SK-N-SH (cell line): Measurements from ENCODE around the gene MRPL32. TPM values are rescaled to one million over a fixed set of nuclear protein-coding genes. Genes with fewer than 3 reads are reported as not detected.

Experiments used
- CTCF ChIA-PET: fragments of 300-600, 350-600 bp; formaldehyde crosslinking; extraction: SDS; loops from one replicate; lab custom pipeline; 2021; lab: Yijun Ruan, JAX
- POLR2A ChIA-PET: fragments of 350-600 bp; sonication (Branson Sonifier 250); formaldehyde crosslinking; extraction: SDS; loops from one replicate; lab custom pipeline; 2020; ENCODE audit warnings: antibody characterized with exemption, inconsistent platforms; lab: Yijun Ruan, JAX
- DNase-seq: peaks from one replicate; pipeline ENCODE4 v3.0.0; 2012
- H2AFZ ChIP-seq: fragments of 200-600 bp; sonication (generic); 2 replicates; pipeline ENCODE4 v1.8.1; 2016; ENCODE audit warnings: antibody characterized with exemption, mild to moderate bottlenecking, low read depth
- H3F3A ChIP-seq: fragments of 200-600 bp; sonication (generic); replicated peaks from 2 replicates; pipeline ENCODE3; 2016; ENCODE audit warnings: antibody characterized with exemption, mild to moderate bottlenecking; ENCODE audit not compliant: insufficient read depth
- H3K27ac ChIP-seq, 2 experiments: fragments of 200-500 bp in 1 of 2; fragments of 200-600 bp in 1 of 2; sonication (Bioruptor generic) in 1 of 2; sonication (generic), shearing (Covaris generic) in 1 of 2; 2 replicates each; pipeline versions ENCODE4 v1.5.1 to v1.6.1; 2014 to 2016; ENCODE audit warnings: low read depth in 2 of 2, inconsistent platforms in 1 of 2, low read length in 1 of 2, mild to moderate bottlenecking in 1 of 2, mixed read lengths in 1 of 2
- H3K27me3 ChIP-seq: fragments of 200-600 bp; sonication (generic), shearing (Covaris generic); 2 replicates; pipeline ENCODE4 v1.6.1; 2016; ENCODE audit warnings: mixed run types; ENCODE audit not compliant: insufficient read depth
- H3K36me3 ChIP-seq, 2 experiments: fragments of 200-500 bp in 1 of 2; fragments of 200-600 bp in 1 of 2; sonication (Bioruptor generic) in 1 of 2; sonication (generic) in 1 of 2; replicated peaks in 1 of 2; 2 replicates each; pipeline versions ENCODE3 to v1.5.1; 2014 to 2016; ENCODE audit warnings: low read length in 1 of 2, mild to moderate bottlenecking in 1 of 2; ENCODE audit not compliant: insufficient read depth in 2 of 2, control insufficient read depth in 1 of 2
- H3K4me1 ChIP-seq, 2 experiments: fragments of 200-500 bp in 1 of 2; fragments of 200-600 bp in 1 of 2; sonication (Bioruptor generic) in 1 of 2; sonication (generic), shearing (Covaris generic) in 1 of 2; 2 replicates each; pipeline versions ENCODE4 v1.5.1 to v1.6.1; 2014 to 2016; ENCODE audit warnings: low read depth in 1 of 2, low read length in 1 of 2, mixed run types in 1 of 2; ENCODE audit not compliant: insufficient read depth in 2 of 2, control insufficient read depth in 1 of 2
- H3K4me2 ChIP-seq: fragments of 200-600 bp; sonication (generic), shearing (Covaris generic); 2 replicates; pipeline ENCODE4 v1.6.1; 2017; ENCODE audit warnings: mixed run types
- H3K4me3 ChIP-seq, 2 experiments: fragments of 200-500 bp in 1 of 2; fragments of 200-600 bp in 1 of 2; sonication (Bioruptor generic) in 1 of 2; sonication (generic), shearing (Covaris generic) in 1 of 2; 2 replicates each; pipeline versions ENCODE4 v1.5.1 to v1.8.1; 2014 to 2016; ENCODE audit warnings: low read depth in 2 of 2, inconsistent platforms in 1 of 2, low read length in 1 of 2, mild to moderate bottlenecking in 1 of 2, mixed read lengths in 1 of 2, moderate library complexity in 1 of 2
- H3K79me2 ChIP-seq: fragments of 200-600 bp; sonication (generic); 2 replicates; pipeline ENCODE4 v1.8.1; 2017; ENCODE audit warnings: mild to moderate bottlenecking; ENCODE audit not compliant: insufficient read depth
- H3K9ac ChIP-seq: fragments of 200-600 bp; sonication (generic); 2 replicates; pipeline ENCODE4 v1.6.1; 2017; ENCODE audit warnings: mixed run types
- H3K9me2 ChIP-seq: fragments of 200-600 bp; sonication (generic); 2 replicates; pipeline ENCODE4 v1.6.1; 2017; ENCODE audit warnings: mixed run types
- H3K9me3 ChIP-seq: fragments of 200-600 bp; sonication (generic); 2 replicates; pipeline ENCODE4 v1.6.1; 2017; ENCODE audit warnings: mixed run types, mild to moderate bottlenecking, moderate library complexity
- H4K20me1 ChIP-seq: fragments of 200-600 bp; sonication (generic); 2 replicates; pipeline ENCODE4 v1.6.1; 2017; ENCODE audit warnings: mild to moderate bottlenecking, mixed run types; ENCODE audit not compliant: insufficient read depth
- ELF1 ChIP-seq: IDR thresholded peaks from 2 replicates; pipeline ENCODE4 v1.4.0; 2012
- EP300 ChIP-seq, 2 experiments: IDR thresholded peaks; 2 replicates each; pipeline versions ENCODE4 v1.4.0 to v1.6.1; 2012; ENCODE audit warnings: borderline replicate concordance in 1 of 2, low read depth in 1 of 2, low read length in 1 of 2
- FOXM1 ChIP-seq: IDR thresholded peaks from 2 replicates; pipeline ENCODE4 v1.4.0; 2012; ENCODE audit warnings: low read depth, mild to moderate bottlenecking
- GABPA ChIP-seq: IDR thresholded peaks from 2 replicates; pipeline ENCODE4 v1.4.0; 2012; ENCODE audit warnings: low read depth, mild to moderate bottlenecking
- JUND ChIP-seq: IDR thresholded peaks from 2 replicates; pipeline ENCODE4 v1.4.0; 2012
- MEF2A ChIP-seq: IDR thresholded peaks from 2 replicates; pipeline ENCODE4 v1.4.0; 2012; ENCODE audit warnings: low read depth, borderline replicate concordance
- NFIC ChIP-seq: IDR thresholded peaks from 2 replicates; pipeline ENCODE4 v1.4.0; 2012; ENCODE audit warnings: borderline replicate concordance
- POLR2AphosphoS5 ChIP-seq: IDR thresholded peaks from 2 replicates; pipeline ENCODE4 v1.6.1; 2012; ENCODE audit warnings: low read depth, low read length
- RCOR1 ChIP-seq: fragments of 150-350 bp; IDR thresholded peaks from 2 replicates; pipeline ENCODE4 v1.6.1; 2017; ENCODE audit warnings: antibody characterized with exemption, low read length
- RFX5 ChIP-seq: IDR thresholded peaks from 2 replicates; pipeline ENCODE4 v1.6.1; 2012; ENCODE audit warnings: mild to moderate bottlenecking, improper control_type of control experiment, low read length
- RXRA ChIP-seq: IDR thresholded peaks from 2 replicates; pipeline ENCODE4 v1.4.0; 2012; ENCODE audit warnings: low read depth, mild to moderate bottlenecking, borderline replicate concordance
- SIN3A ChIP-seq: IDR thresholded peaks from 2 replicates; pipeline ENCODE4 v1.6.1; 2012; ENCODE audit warnings: low read depth, mild to moderate bottlenecking, low read length, moderate library complexity, borderline replicate concordance
- SMC3 ChIP-seq: IDR thresholded peaks from 2 replicates; pipeline ENCODE4 v1.6.1; 2012; ENCODE audit warnings: low read depth, low read length, improper control_type of control experiment
- YY1 ChIP-seq: IDR thresholded peaks from 2 replicates; pipeline ENCODE4 v1.4.0; 2012; ENCODE audit warnings: low read depth, mild to moderate bottlenecking
- WGBS: methylation state at CpG from one replicate; pipeline ENCODE4 v1.1.6; 2017; ENCODE audit warnings: low lambda C conversion rate; 5-methylcytosine and 5-hydroxymethylcytosine counted together
- polyA plus RNA-seq, 3 experiments: library from polyadenylated mRNA; depleted of rRNA; stranded (reverse); fragments of >200 nt; gene quantifications; 2 replicates each; pipeline ENCODE4 v1.2.3, GENCODE V29; 2012
- TF ChIP-seq, protein P1 (sequence below): IDR thresholded peaks from 2 replicates; pipeline ENCODE4; 2012
- TF ChIP-seq, protein P2 (sequence below): fragments of 150-350 bp; IDR thresholded peaks from 2 replicates; pipeline ENCODE4 v1.6.1; 2016; ENCODE audit warnings: mild to moderate bottlenecking, low read depth, low read length
- TF ChIP-seq, protein P3 (sequence below): fragments of 200-600 bp; sonication (generic); IDR thresholded peaks from 2 replicates; pipeline ENCODE4 v1.6.1; 2017; ENCODE audit warnings: antibody characterized with exemption, mild to moderate bottlenecking, moderate library complexity

The MRPL32 gene
- polyA plus RNA-seq, 1 of the 3 experiments (the other 2 are of a cell fraction): 73.1 TPM

DNA sequence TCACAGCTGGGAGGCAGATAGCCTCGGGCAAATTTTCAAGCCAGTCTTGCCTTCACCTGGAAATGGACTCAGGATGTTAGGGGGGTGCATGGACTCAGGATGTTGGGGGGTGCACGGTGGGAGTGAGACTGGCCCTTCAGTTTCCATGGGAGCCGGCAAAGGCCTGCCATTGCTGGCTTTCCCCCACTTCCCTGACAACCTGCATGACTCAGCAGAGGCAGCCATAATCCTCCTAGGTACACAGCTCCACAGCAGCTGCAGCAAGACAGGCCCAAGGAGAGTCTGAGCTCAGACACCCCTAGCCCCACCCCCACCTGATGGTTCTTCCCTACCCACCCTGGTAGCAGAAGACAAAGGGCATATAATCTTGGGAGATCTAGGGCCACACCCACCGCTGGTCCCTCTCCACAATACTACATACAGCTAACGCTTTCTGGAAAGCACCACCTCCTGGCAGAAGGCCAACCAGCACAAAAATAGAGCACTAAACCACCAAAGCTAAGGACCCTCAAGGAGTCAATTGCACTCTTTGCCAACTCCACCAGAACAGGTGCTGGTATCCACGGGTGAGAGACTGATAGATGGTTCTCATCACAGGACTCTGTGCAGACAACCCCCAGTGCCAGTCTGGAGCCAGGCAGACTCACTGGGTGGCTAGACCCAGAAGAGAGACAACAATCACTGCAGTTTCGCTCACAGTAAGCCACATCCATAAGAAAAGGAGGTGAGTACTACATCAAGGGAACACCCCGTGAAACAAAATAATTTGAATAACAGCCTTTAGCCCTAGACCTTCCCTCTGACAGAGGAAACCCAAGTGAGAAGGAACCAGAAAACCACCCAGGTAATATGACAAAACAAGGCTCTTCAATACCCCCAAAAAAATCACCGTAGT lies 38.6 kb upstream of the MRPL32 start:
- Histone ChIP-seq H3K27ac (no peak overlapping the region), H3K4me1 (peaks cover 0 to 5% of the 10 kb centered on the region in 2 experiments; a peak in 2 of 4 replicates), H3K27me3 (no peaks in the 10 kb centered on the region), H3K9me2 (no peaks in the 10 kb centered on the region), H3K36me3 (no peaks in the 10 kb centered on the region), H2AFZ (no peak overlapping the region), H3K4me2 (no peak overlapping the region), H4K20me1 (no peaks in the 10 kb centered on the region), H3K9ac (no peak overlapping the region), H3F3A (no peaks in the 10 kb centered on the region), H3K79me2 (no peaks in the 10 kb centered on the region), H3K9me3 (no peaks in the 10 kb centered on the region), H3K4me3 (no peak overlapping the region)
- WGBS: 79% methylated on average over 9 of the region's 9 CpGs
- ChIA-PET POLR2A (no interaction called here), CTCF (no interaction called here)
- DNase-seq: no peak
- no peak for TF ChIP-seq MEF2A
- TF ChIP-seq, protein P1, sequence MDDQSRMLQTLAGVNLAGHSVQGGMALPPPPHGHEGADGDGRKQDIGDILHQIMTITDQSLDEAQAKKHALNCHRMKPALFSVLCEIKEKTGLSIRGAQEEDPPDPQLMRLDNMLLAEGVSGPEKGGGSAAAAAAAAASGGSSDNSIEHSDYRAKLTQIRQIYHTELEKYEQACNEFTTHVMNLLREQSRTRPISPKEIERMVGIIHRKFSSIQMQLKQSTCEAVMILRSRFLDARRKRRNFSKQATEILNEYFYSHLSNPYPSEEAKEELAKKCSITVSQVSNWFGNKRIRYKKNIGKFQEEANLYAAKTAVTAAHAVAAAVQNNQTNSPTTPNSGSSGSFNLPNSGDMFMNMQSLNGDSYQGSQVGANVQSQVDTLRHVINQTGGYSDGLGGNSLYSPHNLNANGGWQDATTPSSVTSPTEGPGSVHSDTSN: no peak
- no peak for TF ChIP-seq SIN3A
- TF ChIP-seq, protein P2, sequence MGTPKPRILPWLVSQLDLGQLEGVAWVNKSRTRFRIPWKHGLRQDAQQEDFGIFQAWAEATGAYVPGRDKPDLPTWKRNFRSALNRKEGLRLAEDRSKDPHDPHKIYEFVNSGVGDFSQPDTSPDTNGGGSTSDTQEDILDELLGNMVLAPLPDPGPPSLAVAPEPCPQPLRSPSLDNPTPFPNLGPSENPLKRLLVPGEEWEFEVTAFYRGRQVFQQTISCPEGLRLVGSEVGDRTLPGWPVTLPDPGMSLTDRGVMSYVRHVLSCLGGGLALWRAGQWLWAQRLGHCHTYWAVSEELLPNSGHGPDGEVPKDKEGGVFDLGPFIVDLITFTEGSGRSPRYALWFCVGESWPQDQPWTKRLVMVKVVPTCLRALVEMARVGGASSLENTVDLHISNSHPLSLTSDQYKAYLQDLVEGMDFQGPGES: no peak
- no peak for TF ChIP-seq RCOR1
- TF ChIP-seq GABPA: no peak
- no peak for TF ChIP-seq RFX5
- TF ChIP-seq YY1: no peak
- no peak for TF ChIP-seq JUND
- TF ChIP-seq NFIC: no peak
- no peak for TF ChIP-seq EP300 (IDR thresholded peaks at IDR 0.05; ENCODE audit: borderline replicate concordance in 1 of 2, low read depth in 1 of 2, low read length in 1 of 2)
- TF ChIP-seq, protein P3, sequence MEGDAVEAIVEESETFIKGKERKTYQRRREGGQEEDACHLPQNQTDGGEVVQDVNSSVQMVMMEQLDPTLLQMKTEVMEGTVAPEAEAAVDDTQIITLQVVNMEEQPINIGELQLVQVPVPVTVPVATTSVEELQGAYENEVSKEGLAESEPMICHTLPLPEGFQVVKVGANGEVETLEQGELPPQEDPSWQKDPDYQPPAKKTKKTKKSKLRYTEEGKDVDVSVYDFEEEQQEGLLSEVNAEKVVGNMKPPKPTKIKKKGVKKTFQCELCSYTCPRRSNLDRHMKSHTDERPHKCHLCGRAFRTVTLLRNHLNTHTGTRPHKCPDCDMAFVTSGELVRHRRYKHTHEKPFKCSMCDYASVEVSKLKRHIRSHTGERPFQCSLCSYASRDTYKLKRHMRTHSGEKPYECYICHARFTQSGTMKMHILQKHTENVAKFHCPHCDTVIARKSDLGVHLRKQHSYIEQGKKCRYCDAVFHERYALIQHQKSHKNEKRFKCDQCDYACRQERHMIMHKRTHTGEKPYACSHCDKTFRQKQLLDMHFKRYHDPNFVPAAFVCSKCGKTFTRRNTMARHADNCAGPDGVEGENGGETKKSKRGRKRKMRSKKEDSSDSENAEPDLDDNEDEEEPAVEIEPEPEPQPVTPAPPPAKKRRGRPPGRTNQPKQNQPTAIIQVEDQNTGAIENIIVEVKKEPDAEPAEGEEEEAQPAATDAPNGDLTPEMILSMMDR: no peak
- no peak for TF ChIP-seq POLR2AphosphoS5
- TF ChIP-seq FOXM1: no peak

DNA sequence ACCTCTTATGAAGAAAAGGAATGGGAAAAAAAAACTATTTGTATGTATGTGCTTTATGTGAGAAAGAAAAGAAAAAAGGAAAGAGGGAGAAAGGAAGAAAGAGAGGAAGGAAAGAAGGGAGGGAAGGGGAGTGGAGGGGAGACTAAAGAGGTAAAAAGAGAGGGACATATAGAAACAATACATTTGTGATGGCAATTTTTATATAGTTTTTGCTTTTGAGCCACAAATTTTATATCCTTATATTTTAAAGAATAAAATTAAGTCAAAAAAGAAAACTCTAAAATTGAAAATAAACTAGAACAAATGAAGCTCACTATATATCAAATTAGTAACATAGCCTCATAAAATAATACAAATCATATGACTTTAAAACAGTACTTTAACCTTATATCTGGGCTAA lies 31.3 kb upstream of the MRPL32 start:
- H3K79me2 ChIP-seq: no peaks in the 10 kb centered on the region
- no peaks in the 10 kb centered on the region for H3K4me1 ChIP-seq
- DNase-seq: no peak
- H3K4me3 ChIP-seq: no peak overlapping the region
- H3K27me3 ChIP-seq: no peaks in the 10 kb centered on the region
- no peaks in the 10 kb centered on the region for H3K9me3 ChIP-seq
- no peaks in the 10 kb centered on the region for H3K9me2 ChIP-seq
- POLR2A ChIA-PET: no interaction called here
- H4K20me1 ChIP-seq: no peaks in the 10 kb centered on the region
- no peak for TF ChIP-seq JUND
- TF ChIP-seq RXRA: no peak
- TF ChIP-seq ELF1: no peak
- no peak for TF ChIP-seq SMC3
- TF ChIP-seq, all 33 proteins: peak for 0
- H3K9ac ChIP-seq: no peak overlapping the region
- CTCF ChIA-PET: interaction anchor here (1.3 to 2.3 kb wide), 2 partner anchors 24 to 960 kb away, joined by 6 to 7 read pairs; no protein-coding TSS in a partner anchor
- no peak overlapping the region for H3K4me2 ChIP-seq
- peaks cover 5% of the 10 kb centered on the region for H3F3A ChIP-seq
- H3K36me3 ChIP-seq: no peaks in the 10 kb centered on the region
- no peak overlapping the region for H3K27ac ChIP-seq
- no peak overlapping the region for H2AFZ ChIP-seq
